HG03457 (cell line): ENCODE measurements around the gene FAM114A2.
"Not testable (repeated sequence)": the region's sequence is repeated elsewhere in the genome, so short reads cannot be mapped to it uniquely, and the experiment has no call there.

ENCODE experiments used
- ATAC-seq: cut with Tn5 transposase; IDR thresholded peaks from one replicate; pipeline ENCODE4 v1.9.1; 2021; ENCODE audit warnings: moderate number of reproducible peaks; ENCODE audit not compliant: unreplicated experiment

Gene FAM114A2

GRCh38 chr5:154038707-154039457 is at the start of gene FAM114A2, which contains the start of gene MFAP3:
FAM114A2 (minus strand) TSS chr5:154038910; CDS start chr5:154034953, 3,957 bp downstream.
MFAP3 (plus strand) TSS chr5:154038967; CDS start chr5:154049723, 10,756 bp downstream.
- peak; percentile 99 for ATAC-seq

- no peak for ATAC-seq
Measured at GRCh38 chr5:154087260-154087659, 48.5 kb upstream of the FAM114A2 start.

- ATAC-seq, result no peak
Measured at GRCh38 chr5:154086641-154087040, 47.9 kb upstream of the FAM114A2 start.

DNA sequence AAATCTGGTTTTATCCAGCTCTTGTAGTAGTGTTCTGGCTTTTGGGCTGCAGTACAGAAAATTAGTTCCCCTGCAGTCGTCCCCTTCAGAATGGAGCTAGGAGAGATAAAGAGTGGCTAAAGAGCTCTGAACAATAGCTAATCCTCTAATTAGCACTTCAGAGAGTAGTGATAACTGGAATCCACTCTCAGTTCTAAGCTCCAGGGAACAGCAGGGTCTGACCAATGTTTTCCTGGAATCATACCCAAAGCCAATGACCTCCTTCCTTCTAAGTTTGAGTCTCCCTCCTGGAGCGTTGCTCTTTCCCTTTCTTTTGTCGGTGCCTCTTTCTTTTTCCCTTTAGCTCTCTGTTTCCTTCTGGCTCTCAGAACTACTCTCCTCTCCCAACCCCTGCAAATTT is 47.4 kb upstream of the FAM114A2 start:
- no peak for ATAC-seq

DNA sequence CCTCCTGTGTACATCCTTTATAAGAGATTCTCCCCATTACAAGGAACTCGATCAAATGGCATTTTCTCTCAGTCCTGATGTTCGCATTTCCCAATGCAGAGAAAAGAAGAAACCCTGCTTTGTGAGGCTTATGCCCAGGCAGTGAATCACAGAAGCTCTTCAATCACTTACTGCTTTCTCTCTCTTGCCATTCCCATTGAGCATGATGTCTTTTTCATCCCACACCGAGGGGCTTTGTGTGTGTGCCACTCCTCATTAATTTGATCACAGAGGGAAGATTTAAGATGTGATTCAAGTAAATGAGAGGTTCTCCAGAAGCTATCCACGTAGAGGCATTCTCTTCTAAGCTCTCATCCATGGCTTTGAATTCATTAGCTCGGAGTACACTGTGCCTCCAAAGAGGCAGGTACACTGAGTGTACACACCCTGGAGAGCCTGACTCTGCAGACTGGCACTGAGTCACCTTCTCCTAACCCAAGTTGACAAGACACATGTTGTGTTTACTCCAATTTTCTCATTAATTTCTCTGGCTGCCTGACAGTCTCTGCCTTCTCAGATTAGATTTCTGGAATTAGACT is 45.4 kb upstream of the FAM114A2 start:
- ATAC-seq, result no peak

- ATAC-seq, result no peak
Measured at GRCh38 chr5:154081246-154081645, 42.5 kb upstream of the FAM114A2 start.

DNA sequence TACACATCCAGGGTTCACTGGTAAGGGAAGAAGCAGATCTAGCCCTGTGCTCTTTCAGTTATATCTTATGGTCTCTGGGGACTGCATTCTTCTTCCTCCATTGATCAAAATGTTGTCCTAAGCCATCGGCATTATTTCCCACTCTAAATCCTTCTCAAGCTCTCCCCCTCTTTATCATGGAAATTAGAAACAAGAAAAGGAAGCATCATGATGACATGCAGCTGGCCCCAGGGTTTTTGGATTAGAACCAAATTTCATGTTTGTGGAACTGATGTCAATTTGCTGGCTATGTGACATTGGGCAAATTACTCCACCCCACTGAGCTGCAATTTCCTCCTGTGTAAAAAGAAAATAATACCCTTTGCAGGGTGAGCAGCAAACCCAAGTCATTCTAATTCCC is 39.6 kb upstream of the FAM114A2 start:
- ATAC-seq, result no peak

DNA sequence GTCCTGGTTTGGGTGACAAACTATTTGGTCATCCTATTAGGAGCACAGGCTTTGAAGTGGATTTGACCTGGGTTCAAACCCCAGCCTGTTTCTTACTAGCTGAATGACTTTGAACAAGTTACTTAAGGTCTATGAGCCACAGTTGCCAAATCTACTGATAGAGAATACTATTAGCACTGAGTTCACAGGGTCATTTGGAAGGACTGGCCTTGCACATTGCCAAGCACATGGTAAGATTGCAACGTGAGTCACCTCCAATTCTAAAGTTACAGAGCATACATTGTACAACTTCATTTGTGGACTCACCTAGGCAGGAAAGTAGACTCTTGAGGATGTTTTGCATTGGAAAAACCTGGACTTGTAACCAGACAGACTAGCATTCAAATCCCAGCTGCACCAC is 39.0 kb upstream of the FAM114A2 start:
- no peak for ATAC-seq

GRCh38 chr5:154076240-154076922 is 37.7 kb upstream of the FAM114A2 start:
- no peak for ATAC-seq

DNA sequence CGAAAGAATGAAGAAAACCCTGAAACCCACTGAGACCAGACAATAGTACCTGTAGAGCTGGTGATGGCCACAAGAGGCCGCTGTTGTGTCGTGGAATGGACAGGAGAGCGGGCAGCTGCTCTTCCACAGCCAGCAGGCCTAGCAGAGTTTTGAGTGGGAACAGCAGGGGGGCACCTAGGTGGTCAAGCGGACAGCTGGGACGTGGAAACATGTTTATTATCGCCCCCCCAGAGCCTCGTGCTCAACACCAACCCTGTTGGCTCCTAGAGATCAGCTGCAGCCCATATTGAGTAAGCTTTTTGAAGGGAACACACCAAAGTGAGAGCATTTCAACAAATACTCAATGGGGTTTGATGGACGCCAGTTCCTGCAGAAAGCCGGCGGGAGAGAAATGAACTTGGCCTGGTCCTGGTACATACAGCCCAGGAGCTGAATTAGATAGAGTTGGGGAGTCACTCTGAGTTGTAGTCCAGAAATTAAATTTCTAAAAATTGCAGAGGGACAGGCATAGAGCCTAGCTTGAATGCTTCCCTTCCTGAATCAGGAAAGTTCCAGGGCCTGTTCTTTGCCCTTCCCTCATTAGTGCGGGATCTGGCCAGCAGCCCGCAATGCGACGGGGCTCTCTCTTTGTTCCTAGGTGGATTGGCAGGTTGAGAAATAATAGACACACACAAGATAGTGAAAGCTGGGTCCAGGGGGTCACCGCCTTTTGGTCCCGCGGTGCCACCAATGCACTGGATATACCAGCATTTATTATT is 33.9 kb upstream of the FAM114A2 start:
- peak; percentile 96 for ATAC-seq

DNA sequence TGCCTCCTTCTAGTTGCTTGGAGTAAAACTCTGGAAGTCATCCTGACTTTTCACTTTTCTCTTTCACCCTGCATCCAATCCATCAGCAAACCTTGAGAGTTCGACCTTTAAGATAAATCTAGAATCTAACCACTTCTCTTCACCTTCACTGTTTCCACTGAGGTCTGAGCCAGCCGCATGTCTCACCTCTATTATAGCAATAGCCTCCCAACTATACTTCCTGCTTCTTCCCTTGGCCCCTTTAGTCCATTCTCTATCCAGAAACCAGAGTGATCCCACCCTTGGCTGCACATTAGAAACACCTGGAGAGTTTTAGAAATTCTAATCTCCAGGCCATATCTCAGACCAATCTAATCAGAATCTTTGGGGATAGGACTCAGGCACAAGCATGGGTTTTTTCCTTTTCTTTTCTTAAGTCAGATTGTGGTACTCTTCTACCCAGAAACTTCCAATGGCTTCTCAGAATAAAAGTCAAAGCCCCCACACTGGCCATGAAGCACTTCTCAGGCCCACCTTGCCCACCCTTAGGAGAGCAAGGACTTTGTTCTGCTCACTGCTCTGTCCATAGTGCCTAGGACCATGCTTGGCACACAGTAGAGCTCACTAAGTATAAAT is 33.2 kb upstream of the FAM114A2 start:
- ATAC-seq, result no peak

- not testable (repeated sequence) for ATAC-seq
Measured at GRCh38 chr5:154069854-154070253, 31.1 kb upstream of the FAM114A2 start.

DNA sequence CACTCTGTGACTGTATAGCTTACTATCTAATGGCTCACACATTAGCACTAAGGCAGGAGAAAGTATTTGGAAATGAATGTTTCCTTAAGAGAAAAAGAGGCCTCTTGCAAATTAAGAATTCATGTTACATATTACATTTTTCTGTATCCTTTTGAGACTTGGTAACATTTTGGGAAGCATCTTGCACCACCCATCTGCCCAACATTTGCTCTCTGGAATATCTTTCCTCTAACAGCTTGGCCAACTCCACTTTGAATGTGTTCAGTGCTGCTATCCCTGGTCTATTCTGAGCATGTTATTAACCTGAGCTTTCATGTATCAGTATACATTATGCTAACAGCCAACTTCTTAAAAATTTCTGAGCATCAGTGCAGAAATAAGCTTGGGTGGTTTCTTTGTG is 27.3 kb upstream of the FAM114A2 start:
- ATAC-seq, result no peak

DNA sequence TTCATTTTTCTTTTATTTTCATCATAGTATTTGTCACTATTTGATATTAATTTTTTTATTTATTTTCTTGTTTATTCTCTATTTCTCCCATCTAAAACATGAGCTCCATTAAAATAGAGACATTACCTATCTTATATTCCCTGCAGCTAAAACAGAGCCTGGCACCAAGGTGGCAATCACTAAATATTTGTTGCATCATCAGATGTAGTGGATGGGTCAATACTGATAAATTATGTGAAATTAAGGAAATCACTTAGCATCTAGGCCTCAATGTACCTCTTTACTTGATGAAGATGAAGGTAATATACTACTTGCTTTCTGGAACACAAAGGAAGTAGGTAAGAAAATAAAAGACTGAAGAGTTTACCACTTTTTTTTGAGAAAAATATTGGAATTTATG is 24.7 kb upstream of the FAM114A2 start:
- ATAC-seq, result no peak

DNA sequence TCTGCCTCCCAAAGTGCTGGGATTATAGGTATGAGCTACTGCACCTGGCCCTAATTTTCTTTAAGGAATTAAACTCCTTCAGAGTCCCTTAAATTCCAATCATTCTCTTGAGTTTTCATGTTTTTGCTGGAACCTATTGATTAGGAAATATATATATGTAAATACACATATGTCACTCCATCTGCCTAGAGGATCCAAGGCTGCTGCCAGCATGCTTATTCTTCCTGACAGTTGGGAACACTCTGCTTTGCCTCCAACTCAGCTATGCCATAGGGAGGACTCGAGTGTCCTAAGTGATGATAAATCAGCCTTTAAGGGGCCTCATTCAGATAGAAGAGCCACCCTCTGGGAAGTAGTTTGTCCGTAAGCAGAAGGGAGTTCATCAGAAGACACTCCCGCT is 21.9 kb upstream of the FAM114A2 start:
- no peak for ATAC-seq

GRCh38 chr5:154059583-154059982 is 20.9 kb upstream of the FAM114A2 start:
- no peak for ATAC-seq

DNA sequence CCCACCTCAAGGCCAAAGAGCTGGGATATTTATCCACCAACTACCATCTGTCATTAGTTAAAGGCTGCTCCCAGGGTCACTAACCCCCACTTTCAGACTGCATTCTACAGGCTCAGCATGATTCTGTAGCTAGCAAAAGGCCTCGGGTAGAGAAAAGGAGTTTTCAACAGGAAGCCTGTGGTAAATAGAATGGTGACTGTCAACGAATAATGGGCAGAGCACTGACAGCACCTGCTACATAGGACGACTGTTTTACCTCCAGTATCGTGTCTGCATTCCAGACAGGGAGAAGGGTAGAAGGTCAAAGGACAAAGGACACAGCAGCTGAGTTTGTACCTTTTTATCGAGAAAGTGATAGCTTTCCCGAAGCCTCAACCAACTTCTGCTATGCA is 20.3 kb upstream of the FAM114A2 start:
- ATAC-seq, result no peak

GRCh38 chr5:154058055-154059038 is 19.6 kb upstream of the FAM114A2 start:
- ATAC-seq, result no peak

- no peak for ATAC-seq
Measured at GRCh38 chr5:154055201-154055600, 16.5 kb upstream of the FAM114A2 start.

DNA sequence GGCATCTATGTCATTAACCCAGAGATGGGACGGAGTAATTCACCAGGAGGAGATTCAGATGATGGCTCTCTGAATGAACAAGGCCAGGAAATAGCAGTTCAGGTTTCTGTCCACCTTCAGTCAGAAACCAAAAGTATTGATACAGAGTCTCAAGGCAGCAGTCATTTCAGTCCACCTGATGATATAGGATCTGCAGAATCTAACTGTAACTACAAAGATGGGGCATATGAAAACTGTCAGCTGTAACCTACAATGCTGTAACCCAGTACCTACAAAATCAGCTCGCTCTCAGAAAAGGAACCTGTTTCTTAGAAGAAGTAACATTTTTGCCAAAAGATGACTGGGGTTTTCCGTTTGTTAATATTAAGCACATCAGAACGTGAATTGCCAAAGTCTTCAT is 14.8 kb upstream of the FAM114A2 start:
- no peak for ATAC-seq
